RPMI7951 (cell line): ENCODE measurements around the gene NEURL1. TPM values are rescaled to one million over a fixed set of nuclear protein-coding genes. Genes with fewer than 3 reads are reported as not detected.

ENCODE experiments used
- DNase-seq: peaks from one replicate; pipeline ENCODE4 v3.0.0-alpha.2; 2012; ENCODE audit warnings: low read depth
- total RNA-seq: library from RNA; depleted of rRNA; stranded (reverse); fragments of >200 nt; shearing (Covaris generic); gene quantifications from 2 replicates; pipeline ENCODE4 v1.2.3, GENCODE V29; 2014

NEURL1 gene
- total RNA-seq, 1 experiment from 2014 or later: not detected

- no peak for DNase-seq
These were observed 70.0 kb downstream of the NEURL1 start for GRCh38 chr10:103563231-103564115.

- DNase-seq: no peak
These were observed 70.6 kb downstream of the NEURL1 start for GRCh38 chr10:103564116-103564501.

GRCh38 chr10:103564776-103565520, 71.4 kb downstream of the NEURL1 start:
- no peak for DNase-seq

GRCh38 chr10:103566536-103566935, 73.0 kb downstream of the NEURL1 start:
- DNase-seq: no peak

GRCh38 chr10:103568505-103568904, 75.0 kb downstream of the NEURL1 start:
- no peak for DNase-seq

GRCh38 chr10:103569896-103570295, 76.4 kb downstream of the NEURL1 start:
- no peak for DNase-seq

- DNase-seq: no peak
These were observed 77.5 kb downstream of the NEURL1 start for GRCh38 chr10:103570844-103571655.

GRCh38 chr10:103571656-103571975, 78.1 kb downstream of the NEURL1 start:
- DNase-seq: no peak

- DNase-seq: no peak
These were observed 79.1 kb downstream of the NEURL1 start for GRCh38 chr10:103572347-103573204.

- DNase-seq: no peak
These were observed 79.6 kb downstream of the NEURL1 start for GRCh38 chr10:103573205-103573487.

GRCh38 chr10:103574097-103575061, 80.9 kb downstream of the NEURL1 start:
- no peak for DNase-seq

- DNase-seq: no peak
These were observed 82.0 kb downstream of the NEURL1 start for GRCh38 chr10:103575416-103576075.

- DNase-seq: no peak
These were observed 82.6 kb downstream of the NEURL1 start for GRCh38 chr10:103576076-103576471.

- no peak for DNase-seq
These were observed 83.4 kb downstream of the NEURL1 start for GRCh38 chr10:103576862-103577261.

- DNase-seq: no peak
These were observed 85.4 kb downstream of the NEURL1 start for GRCh38 chr10:103578782-103579382.

- no peak for DNase-seq
These were observed 86.5 kb downstream of the NEURL1 start for GRCh38 chr10:103580011-103580410.

GRCh38 chr10:103580430-103580829, 86.9 kb downstream of the NEURL1 start:
- no peak for DNase-seq

GRCh38 chr10:103581499-103581898, 88.0 kb downstream of the NEURL1 start:
- no peak for DNase-seq
